NCI-H2107 treated with DMSO at 0.1 percent for 48 hours (cell line): ENCODE measurements around the gene CCT8.
"Not testable (repeated sequence)": the region's sequence is repeated elsewhere in the genome, so short reads cannot be mapped to it uniquely, and the experiment has no call there.

ENCODE experiments used
- DNase-seq: peaks from one replicate; lab custom pipeline; 2025; ENCODE audit not compliant: unreplicated experiment; lab: John Stamatoyannopoulos, UW

CCT8 gene

DNA sequence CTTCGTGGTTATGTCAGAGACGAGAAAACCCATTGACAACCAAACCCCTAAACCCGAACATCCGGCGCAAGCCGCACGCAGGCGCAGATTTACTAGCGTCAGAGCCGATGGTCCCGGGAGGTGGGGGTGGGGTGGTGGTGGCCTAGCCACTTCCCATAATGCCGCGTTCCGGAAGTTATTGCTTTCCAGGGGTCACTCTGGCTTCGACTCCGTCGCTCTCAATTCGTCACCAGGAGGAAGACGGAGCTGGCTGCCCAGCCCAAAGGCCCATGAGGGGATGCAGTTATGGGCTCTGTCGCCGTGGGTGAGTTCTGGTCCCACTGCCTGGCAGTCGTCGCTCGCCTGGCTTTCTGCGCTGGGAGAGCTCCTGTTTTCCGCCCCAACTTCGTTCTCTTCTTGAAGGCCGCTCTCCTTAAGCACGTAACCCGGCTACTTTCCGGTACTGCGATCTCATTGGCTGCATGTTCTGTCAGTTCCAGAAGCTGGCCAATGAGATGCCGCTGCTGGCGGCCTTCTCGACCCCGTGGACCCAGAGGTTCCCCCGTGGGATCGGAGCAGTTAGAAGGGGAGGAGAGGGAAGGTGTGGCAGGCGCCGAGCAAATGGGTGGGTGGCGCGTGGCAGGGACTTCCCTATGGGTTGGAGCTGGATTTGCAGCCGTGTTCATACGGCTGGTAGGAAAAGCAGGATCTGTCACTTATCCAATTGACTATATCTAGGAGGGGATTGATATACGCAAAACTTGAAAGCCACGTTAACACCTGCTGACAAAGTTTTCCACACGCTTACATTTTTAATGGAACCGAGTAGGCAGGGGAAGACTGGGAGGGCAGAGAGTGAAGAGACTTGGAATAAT is 48.7 kb downstream of the CCT8 start, which contains the start of gene USP16:
Gene USP16 (plus strand): TSS at position 195 of the 854 bp plus-strand sequence. CDS start 3,246 bp downstream, outside the sequence.
- peak; percentile 97 for DNase-seq

DNA sequence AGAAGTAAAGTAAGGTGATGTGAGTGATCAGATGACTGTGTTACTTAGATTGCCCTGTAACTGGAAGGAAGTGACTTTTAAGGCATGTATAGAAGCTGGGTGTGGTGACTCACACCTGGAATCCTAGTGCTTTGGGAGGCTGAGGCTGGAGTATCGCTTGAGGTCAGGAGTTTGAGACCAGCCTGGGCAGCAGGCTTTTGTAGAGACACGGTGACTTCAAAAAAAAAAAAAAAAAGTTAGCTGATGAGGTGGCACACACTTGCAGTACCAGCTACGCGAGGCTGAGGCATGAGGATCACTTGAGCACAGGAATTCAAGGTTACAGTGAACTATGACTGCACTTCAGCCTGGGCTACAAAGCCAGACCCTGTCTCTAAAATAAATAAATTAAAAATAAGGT is 51.3 kb downstream of the CCT8 start:
- DNase-seq = no peak

DNA sequence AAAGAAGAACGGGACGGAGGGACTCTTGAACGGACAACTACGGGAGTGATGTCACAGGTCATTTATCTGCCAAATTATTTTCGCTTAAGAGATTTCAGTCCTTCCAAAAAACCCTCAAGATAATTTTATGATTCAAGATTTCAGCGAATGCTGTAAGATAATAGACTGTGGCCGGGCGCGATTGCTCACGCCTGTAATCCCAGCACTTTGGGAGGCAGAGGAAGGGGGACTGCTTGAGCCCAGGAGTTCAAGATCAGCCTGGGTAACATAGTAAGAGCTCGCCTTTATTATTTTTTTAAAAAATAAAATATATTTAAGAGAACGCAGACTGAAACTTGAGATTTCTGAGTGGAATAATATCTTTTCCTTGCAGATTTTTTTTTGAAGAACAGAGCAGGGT is 54.9 kb downstream of the CCT8 start:
- DNase-seq = no peak

DNA sequence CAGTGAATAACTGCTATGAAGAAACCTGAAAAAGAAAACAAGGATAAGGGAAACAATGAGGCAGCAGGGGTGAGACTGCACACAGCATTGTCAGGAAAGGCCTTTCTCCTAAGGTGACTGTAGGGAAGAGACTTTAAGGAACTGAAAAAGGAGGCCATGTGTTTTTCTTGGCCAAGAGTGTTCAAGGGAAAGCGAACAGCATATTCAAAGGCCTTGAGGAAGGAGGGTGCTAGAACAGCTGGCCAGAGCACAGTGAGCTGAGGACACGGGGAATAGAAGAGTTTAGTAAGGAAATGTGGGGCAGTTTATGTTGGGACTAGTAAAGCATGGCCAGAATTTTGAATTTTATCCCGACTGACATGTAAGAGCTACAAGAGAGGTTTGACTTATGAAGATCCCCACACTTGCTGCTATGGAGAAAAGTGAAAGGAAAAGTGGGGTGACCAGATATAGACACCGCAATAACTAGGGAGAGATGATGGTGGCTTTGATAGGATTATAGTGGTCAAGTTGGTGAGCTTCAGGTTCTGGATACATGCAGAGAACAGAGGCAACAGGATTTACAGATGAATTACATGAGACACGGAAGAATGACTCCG is 55.7 kb downstream of the CCT8 start:
- DNase-seq = no peak

DNA sequence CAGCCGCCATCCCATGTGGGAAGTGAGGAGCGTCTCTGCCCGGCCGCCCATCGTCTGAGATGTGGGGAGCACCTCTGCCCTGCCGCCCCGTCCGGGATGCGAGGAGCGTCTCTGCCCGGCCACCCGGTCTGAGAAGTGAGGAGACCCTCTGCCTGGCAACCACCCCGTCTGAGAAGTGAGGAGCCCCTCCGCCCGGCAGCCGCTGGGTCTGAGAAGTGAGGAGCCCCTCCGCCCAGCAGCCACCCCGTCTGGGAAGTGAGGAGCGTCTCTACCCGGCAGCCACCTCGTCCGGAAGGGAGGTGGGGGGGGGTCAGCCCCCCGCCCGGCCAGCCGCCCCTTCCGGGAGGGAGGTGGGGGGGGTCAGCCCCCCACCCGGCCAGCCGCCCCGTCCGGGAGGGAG is 62.2 kb downstream of the CCT8 start:
- DNase-seq = not testable (repeated sequence)

DNA sequence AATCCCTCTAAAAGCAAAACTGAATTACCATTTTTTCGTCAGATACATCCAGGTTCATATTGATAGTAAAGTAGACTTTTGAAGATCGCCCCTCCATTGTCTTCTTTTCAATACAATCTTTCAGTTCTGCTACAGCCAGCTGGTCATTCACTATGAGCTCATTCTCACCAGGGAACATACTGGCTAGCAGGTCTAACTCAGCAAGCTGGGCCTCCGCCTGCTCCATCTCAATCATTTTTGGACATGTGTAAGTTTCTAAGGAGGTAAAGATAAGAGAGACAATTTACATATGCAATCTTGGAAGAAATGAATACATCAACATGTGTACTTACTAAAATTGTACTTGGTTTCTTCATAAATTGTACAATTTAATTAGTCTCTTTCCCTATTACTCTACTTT is 65.1 kb downstream of the CCT8 start:
- no peak for DNase-seq

DNA sequence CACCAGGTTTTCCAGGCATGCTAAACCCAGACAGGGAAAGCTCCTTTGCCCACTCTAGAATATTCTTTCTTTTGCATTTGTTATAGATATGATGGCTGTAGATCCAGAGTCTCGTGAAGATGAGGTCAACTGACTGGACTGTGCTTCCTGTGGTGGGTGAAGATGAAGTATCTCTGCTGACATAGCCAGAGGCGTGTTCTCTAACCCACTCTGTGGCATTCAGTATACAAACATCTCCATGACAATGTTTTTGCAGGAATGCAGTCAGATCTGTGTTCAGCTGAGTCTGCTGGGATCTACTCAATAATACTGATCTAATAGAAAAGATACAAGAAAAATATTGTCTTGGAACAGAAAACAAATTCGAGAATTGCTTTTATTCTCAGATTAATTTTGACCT is 65.6 kb downstream of the CCT8 start:
- DNase-seq = no peak

DNA sequence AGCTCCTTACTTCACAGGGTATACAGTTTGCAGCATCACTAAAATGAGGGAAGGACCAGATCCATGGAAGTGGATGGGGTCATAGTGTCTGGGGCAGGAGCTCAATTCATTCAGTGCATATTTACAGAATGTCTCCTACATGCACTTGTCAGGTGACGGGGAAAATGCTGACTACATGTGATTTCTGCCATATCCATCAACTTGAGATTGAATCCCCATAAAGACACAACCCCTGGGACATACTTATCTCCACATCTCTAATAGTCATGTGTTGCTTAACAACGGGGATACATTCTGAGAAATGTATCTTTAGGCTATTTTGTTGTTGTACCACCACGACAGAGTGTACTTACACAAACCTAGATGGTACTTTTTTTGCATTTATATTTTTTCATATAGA is 66.3 kb downstream of the CCT8 start:
- DNase-seq = no peak
